ENCODE data around the gene TNFSF10. TPM values are rescaled to one million over a fixed set of nuclear protein-coding genes. Genes with fewer than 3 reads are reported as not detected.

TNFSF10 gene
- total and polyA plus RNA-seq, 10 of the 15 experiments (the other 5 are each of a cell fraction or from before 2014, with no cell fraction given): 2.1 to 12.3 (median 4.4) TPM

DNA sequence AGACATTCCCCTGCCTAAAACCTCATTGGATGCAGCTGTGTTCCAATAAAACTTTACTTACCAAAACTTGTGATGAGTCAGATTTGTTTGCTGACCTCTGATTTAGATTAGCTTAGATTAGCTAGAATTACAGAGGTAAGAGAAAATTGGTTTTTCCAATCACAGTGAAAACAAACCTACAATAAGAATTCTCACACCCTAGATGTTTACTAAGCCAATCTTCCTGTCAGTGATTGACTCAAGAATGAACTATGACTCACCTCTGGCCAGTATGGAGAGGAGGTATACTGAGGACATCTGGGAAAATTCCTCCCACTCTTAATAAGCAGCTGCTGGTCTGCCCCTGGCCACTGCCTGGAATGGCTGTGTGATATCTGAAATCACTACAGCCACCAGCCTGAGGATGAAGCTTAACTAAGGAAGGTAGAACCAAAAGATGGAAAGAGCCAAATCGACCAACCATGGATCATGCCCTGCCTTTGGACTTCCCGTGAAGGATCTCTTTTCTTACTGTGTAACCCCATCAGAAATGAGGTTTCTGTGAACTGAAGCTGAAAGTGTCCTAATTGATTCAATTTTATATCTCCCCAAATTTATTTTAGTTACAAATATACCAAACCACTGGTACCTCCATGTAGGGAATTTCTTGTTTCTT, 55.9 kb downstream of the TNFSF10 start:
- intact Hi-C loops (cut with micrococcal nuclease; ENCODE audit: unreplicated experiment) (no loop called here), in situ Hi-C loops (cut with MboI) (no loop called here)
- ChIA-PET SMC1A (ENCODE audit: uncharacterized antibody, unreplicated experiment) (no interaction called here), POLR2A (no interaction called here), RAD21 (ENCODE audit: unreplicated experiment) (no interaction called here), CTCF (interaction anchor here (1.0 kb wide), 1 partner anchor 10 kb away, joined by 5 read pairs; no protein-coding TSS in a partner anchor)
- no peaks in the 10 kb centered on the region for H3K4me1 ChIP-seq (ENCODE audit: control insufficient read depth, insufficient read depth, low read length)
- no peak overlapping the region for H3K27ac ChIP-seq (ENCODE audit: control insufficient read depth, insufficient read depth)
- WGBS (ENCODE audit: insufficient coverage, insufficient replicate concordance, low lambda C conversion rate, missing lambda C conversion rate): 44% methylated on average over 2 of the region's 2 CpGs
- no peak overlapping the region for H3K4me2 ChIP-seq (ENCODE audit: control insufficient read depth, insufficient read depth)
- no peak overlapping the region for H2AFZ ChIP-seq (ENCODE audit: control insufficient read depth, low read depth, low read length)
- no peak overlapping the region for H3K9ac ChIP-seq (ENCODE audit: control insufficient read depth, insufficient read depth, low read length)
- no peaks in the 10 kb centered on the region for H4K20me1 ChIP-seq (ENCODE audit: control insufficient read depth, insufficient read depth)
- no peaks in the 10 kb centered on the region for H3K36me3 ChIP-seq (ENCODE audit: control insufficient read depth in 2 of 2, insufficient read depth in 2 of 2, low read length in 1 of 2)
- no peak for DNase-seq (ENCODE audit: low read depth, low spot score)
- no peak overlapping the region for H3K4me3 ChIP-seq
- H3K9me3 ChIP-seq (replicated peaks; ENCODE audit: control insufficient read depth, insufficient read depth, low read length): no peaks in the 10 kb centered on the region
- H3K27me3 ChIP-seq (replicated peaks in 1 of 2; ENCODE audit: control insufficient read depth in 2 of 2, insufficient read depth in 2 of 2, low read length in 1 of 2): no peaks in the 10 kb centered on the region; a peak in 2 of 4 replicates
- TF ChIP-seq JUNB (IDR thresholded peaks at IDR 0.05): no peak
- TF ChIP-seq SUPT20H (IDR thresholded peaks at IDR 0.05; ENCODE audit: borderline replicate concordance, control insufficient read depth, low read depth, low read length): no peak
- no peak for TF ChIP-seq CEBPB (IDR thresholded peaks at IDR 0.05; ENCODE audit: borderline replicate concordance in 1 of 2, low read depth in 2 of 2, low read length in 2 of 2)
- TF ChIP-seq TCF7 (IDR thresholded peaks at IDR 0.05; ENCODE audit: borderline replicate concordance): no peak
- TF ChIP-seq NFXL1 (IDR thresholded peaks at IDR 0.05; ENCODE audit: borderline replicate concordance): no peak
- TF ChIP-seq, protein P1, sequence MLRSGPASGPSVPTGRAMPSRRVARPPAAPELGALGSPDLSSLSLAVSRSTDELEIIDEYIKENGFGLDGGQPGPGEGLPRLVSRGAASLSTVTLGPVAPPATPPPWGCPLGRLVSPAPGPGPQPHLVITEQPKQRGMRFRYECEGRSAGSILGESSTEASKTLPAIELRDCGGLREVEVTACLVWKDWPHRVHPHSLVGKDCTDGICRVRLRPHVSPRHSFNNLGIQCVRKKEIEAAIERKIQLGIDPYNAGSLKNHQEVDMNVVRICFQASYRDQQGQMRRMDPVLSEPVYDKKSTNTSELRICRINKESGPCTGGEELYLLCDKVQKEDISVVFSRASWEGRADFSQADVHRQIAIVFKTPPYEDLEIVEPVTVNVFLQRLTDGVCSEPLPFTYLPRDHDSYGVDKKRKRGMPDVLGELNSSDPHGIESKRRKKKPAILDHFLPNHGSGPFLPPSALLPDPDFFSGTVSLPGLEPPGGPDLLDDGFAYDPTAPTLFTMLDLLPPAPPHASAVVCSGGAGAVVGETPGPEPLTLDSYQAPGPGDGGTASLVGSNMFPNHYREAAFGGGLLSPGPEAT (IDR thresholded peaks at IDR 0.05; ENCODE audit: low read depth): no peak
- no peak for TF ChIP-seq ELK1 (IDR thresholded peaks at IDR 0.05; ENCODE audit: low read depth, low read length)
- TF ChIP-seq SP1 (IDR thresholded peaks at IDR 0.05; ENCODE audit: low read depth, low read length): no peak
- TF ChIP-seq TBL1XR1 (IDR thresholded peaks at IDR 0.05; ENCODE audit: low read depth, low read length): no peak
- no peaks in the 10 kb centered on the region for H3K79me2 ChIP-seq (ENCODE audit: control insufficient read depth, insufficient read depth, low read length)
- ATAC-seq: no peak
- no peak for FAIRE-seq
- BruUV-seq (replicated peaks): no TSS peak

Data from GM12878 (cell line).